ENCODE results near the gene CRISPLD2.
A peak's percentile ranks its signal among the peaks of the same experiment; 100 is the strongest.

The CRISPLD2 gene

DNA sequence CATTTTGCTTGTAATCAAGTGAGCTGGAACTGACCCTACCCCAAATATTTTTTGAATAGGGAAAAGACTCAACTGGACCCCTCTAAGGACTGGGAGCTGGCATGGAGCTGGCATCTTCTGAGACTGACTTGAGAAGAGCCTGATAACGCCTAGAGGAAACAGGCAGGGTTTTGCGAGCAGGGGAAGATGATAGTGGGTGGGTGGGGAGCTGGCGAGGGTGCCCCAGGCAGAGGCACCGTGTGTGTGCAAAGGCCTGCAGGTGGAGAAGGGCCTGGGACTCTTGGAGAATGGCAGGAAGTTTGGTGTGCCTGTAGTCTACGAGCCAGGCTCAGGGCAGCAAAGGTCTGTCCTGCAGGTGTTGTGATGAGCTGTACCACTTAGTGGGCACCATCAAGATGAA lies 4.1 kb downstream of the CRISPLD2 start:
- Histone ChIP-seq H3K27me3 (ENCODE audit: insufficient read depth, poor library complexity, severe bottlenecking) (peaks cover 2% of the 10 kb centered on the region), H3K27ac (replicated peaks) (no peak overlapping the region), H3K4me3 (replicated peaks; ENCODE audit: insufficient read depth, low read length) (no peak overlapping the region)
- no peak for DNase-seq (ENCODE audit: low read depth in 1 of 2, low spot score in 1 of 2)
- TF ChIP-seq, protein P1, sequence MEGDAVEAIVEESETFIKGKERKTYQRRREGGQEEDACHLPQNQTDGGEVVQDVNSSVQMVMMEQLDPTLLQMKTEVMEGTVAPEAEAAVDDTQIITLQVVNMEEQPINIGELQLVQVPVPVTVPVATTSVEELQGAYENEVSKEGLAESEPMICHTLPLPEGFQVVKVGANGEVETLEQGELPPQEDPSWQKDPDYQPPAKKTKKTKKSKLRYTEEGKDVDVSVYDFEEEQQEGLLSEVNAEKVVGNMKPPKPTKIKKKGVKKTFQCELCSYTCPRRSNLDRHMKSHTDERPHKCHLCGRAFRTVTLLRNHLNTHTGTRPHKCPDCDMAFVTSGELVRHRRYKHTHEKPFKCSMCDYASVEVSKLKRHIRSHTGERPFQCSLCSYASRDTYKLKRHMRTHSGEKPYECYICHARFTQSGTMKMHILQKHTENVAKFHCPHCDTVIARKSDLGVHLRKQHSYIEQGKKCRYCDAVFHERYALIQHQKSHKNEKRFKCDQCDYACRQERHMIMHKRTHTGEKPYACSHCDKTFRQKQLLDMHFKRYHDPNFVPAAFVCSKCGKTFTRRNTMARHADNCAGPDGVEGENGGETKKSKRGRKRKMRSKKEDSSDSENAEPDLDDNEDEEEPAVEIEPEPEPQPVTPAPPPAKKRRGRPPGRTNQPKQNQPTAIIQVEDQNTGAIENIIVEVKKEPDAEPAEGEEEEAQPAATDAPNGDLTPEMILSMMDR (IDR thresholded peaks at IDR 0.05; ENCODE audit: insufficient read depth, low read length): no peak
- TF ChIP-seq SPI1 (IDR thresholded peaks at IDR 0.05; ENCODE audit: borderline replicate concordance, low read depth) (no peak), GABPA (IDR thresholded peaks at IDR 0.05; ENCODE audit: low read depth) (no peak), POLR2AphosphoS5 (IDR thresholded peaks at IDR 0.05; ENCODE audit: low read depth) (no peak)
- TF ChIP-seq, protein P2, sequence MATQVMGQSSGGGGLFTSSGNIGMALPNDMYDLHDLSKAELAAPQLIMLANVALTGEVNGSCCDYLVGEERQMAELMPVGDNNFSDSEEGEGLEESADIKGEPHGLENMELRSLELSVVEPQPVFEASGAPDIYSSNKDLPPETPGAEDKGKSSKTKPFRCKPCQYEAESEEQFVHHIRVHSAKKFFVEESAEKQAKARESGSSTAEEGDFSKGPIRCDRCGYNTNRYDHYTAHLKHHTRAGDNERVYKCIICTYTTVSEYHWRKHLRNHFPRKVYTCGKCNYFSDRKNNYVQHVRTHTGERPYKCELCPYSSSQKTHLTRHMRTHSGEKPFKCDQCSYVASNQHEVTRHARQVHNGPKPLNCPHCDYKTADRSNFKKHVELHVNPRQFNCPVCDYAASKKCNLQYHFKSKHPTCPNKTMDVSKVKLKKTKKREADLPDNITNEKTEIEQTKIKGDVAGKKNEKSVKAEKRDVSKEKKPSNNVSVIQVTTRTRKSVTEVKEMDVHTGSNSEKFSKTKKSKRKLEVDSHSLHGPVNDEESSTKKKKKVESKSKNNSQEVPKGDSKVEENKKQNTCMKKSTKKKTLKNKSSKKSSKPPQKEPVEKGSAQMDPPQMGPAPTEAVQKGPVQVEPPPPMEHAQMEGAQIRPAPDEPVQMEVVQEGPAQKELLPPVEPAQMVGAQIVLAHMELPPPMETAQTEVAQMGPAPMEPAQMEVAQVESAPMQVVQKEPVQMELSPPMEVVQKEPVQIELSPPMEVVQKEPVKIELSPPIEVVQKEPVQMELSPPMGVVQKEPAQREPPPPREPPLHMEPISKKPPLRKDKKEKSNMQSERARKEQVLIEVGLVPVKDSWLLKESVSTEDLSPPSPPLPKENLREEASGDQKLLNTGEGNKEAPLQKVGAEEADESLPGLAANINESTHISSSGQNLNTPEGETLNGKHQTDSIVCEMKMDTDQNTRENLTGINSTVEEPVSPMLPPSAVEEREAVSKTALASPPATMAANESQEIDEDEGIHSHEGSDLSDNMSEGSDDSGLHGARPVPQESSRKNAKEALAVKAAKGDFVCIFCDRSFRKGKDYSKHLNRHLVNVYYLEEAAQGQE (IDR thresholded peaks at IDR 0.05; ENCODE audit: insufficient replicate concordance, low read depth): no peak

- Histone ChIP-seq H3K27me3 (ENCODE audit: insufficient read depth, poor library complexity, severe bottlenecking) (no peaks in the 10 kb centered on the region), H3K27ac (replicated peaks) (peak overlapping the region; percentile 66; the same call in 1 of the 2 replicates), H3K4me3 (replicated peaks; ENCODE audit: insufficient read depth, low read length) (no peak overlapping the region)
- TF ChIP-seq POLR2AphosphoS5 (IDR thresholded peaks at IDR 0.05; ENCODE audit: low read depth): no peak
- no peak for TF ChIP-seq SPI1 (IDR thresholded peaks at IDR 0.05; ENCODE audit: borderline replicate concordance, low read depth)
- TF ChIP-seq GABPA (IDR thresholded peaks at IDR 0.05; ENCODE audit: low read depth): no peak
- TF ChIP-seq, protein P1 (IDR thresholded peaks at IDR 0.05; ENCODE audit: insufficient read depth, low read length): no peak
- TF ChIP-seq, protein P2 (IDR thresholded peaks at IDR 0.05; ENCODE audit: insufficient replicate concordance, low read depth): no peak
- no peak for DNase-seq (ENCODE audit: low read depth in 1 of 2, low spot score in 1 of 2)
These were observed 6.2 kb downstream of the CRISPLD2 start for GRCh38 chr16:84825896-84826557.

DNA sequence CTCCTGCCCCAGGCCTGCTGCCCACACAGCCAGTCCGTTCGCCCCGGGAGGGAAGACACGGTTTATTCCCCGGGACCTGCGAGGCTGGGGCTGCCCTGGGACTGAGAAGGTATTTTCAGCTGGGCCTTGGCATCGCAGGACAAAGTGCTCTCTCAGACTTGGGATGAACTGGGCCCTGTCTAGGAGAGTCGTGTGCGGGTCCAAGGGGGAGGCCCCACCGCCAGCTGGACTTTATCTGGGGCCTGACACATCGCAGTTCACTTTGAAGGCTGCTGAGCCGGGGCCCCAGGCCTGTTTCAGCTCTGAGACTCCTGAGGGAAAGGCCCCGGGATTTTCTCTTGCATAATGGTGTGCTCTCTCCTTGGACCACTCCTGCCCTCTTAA lies 6.8 kb downstream of the CRISPLD2 start:
- TF ChIP-seq POLR2AphosphoS5 (IDR thresholded peaks at IDR 0.05; ENCODE audit: low read depth): no peak
- TF ChIP-seq, protein P1 (IDR thresholded peaks at IDR 0.05; ENCODE audit: insufficient read depth, low read length): no peak
- TF ChIP-seq, protein P2 (IDR thresholded peaks at IDR 0.05; ENCODE audit: insufficient replicate concordance, low read depth): no peak
- TF ChIP-seq GABPA (IDR thresholded peaks at IDR 0.05; ENCODE audit: low read depth): no peak
- no peak for TF ChIP-seq SPI1 (IDR thresholded peaks at IDR 0.05; ENCODE audit: borderline replicate concordance, low read depth)
- H3K27ac ChIP-seq (replicated peaks): peak overlapping the region; percentile 66; the same call in 1 of the 2 replicates
- no peak for DNase-seq (ENCODE audit: low read depth in 1 of 2, low spot score in 1 of 2)
- no peaks in the 10 kb centered on the region for H3K27me3 ChIP-seq (ENCODE audit: insufficient read depth, poor library complexity, severe bottlenecking)
- no peak overlapping the region for H3K4me3 ChIP-seq (replicated peaks; ENCODE audit: insufficient read depth, low read length)

Data from HL-60 (cell line).